GM12878 (cell line): Measurements from ENCODE around the gene CALY. TPM values are rescaled to one million over a fixed set of nuclear protein-coding genes. Genes with fewer than 3 reads are reported as not detected.
"Not testable (repeated sequence)": the region's sequence is repeated elsewhere in the genome, so short reads cannot be mapped to it uniquely, and the experiment has no call there.

Experiments
- ATAC-seq: fragments of 200-7000 bp; cut with Tn5 transposase; 3 replicates; pipeline ENCODE4 v1.9.1; 2020; ENCODE audit warnings: mild to moderate bottlenecking, moderate library complexity
- BruUV-seq: library from RNA; stranded (reverse); fragments of 400-500 nt; replicated peaks from 2 replicates; lab custom pipeline; 2021; lab: Mats Ljungman, UMichigan
- CTCF ChIA-PET: fragments of 300-600 bp; sonication (Branson Sonifier 250); formaldehyde crosslinking; extraction: SDS; loops from one replicate; lab custom pipeline; 2021; ENCODE audit warnings: inconsistent platforms; lab: Yijun Ruan, JAX
- POLR2A ChIA-PET: fragments of 350-600 bp; formaldehyde crosslinking; extraction: SDS; loops from one replicate; lab custom pipeline; 2021; ENCODE audit warnings: inconsistent platforms; lab: Charles Lee
- RAD21 ChIA-PET: fragments of 300-600 bp; sonication (Branson Sonifier 250); formaldehyde crosslinking; loops from one replicate; lab custom pipeline; 2023; ENCODE audit warnings: antibody characterized with exemption; ENCODE audit not compliant: unreplicated experiment; lab: Charles Lee
- SMC1A ChIA-PET: fragments of 300-600 bp; sonication (Branson Sonifier 250); formaldehyde crosslinking; loops from one replicate; lab custom pipeline; 2023; ENCODE audit not compliant: unreplicated experiment, uncharacterized antibody; lab: Charles Lee
- DNase-seq: peaks from one replicate; pipeline ENCODE4 v3.0.0-alpha.2; 2011; ENCODE audit warnings: low read depth, low spot score
- FAIRE-seq: peaks from 3 replicates; lab custom pipeline; 2011; peaks lifted over from hg19 to GRCh38; lab: Jason Lieb, UNC
- H2AFZ ChIP-seq: 2 replicates; pipeline ENCODE4 v1.6.0; 2011; ENCODE audit warnings: low read depth, low read length, control low read depth; ENCODE audit not compliant: control insufficient read depth
- H3K27ac ChIP-seq: 2 replicates; pipeline ENCODE4 v1.5.1; 2011; ENCODE audit warnings: control low read depth; ENCODE audit not compliant: control insufficient read depth, insufficient read depth
- H3K27me3 ChIP-seq, 2 experiments: replicated peaks in 1 of 2; 2 replicates each; pipeline versions ENCODE4 v1.6.0 to v1.6.1; 2011; ENCODE audit warnings: low read length in 1 of 2; ENCODE audit not compliant: control insufficient read depth in 2 of 2, insufficient read depth in 2 of 2
- H3K36me3 ChIP-seq, 2 experiments: 2 replicates each; pipeline ENCODE4 v1.5.1; 2011; ENCODE audit warnings: low read length in 1 of 2; ENCODE audit not compliant: control insufficient read depth in 2 of 2, insufficient read depth in 2 of 2
- H3K4me1 ChIP-seq: 2 replicates; pipeline ENCODE4 v1.6.1; 2011; ENCODE audit warnings: mild to moderate bottlenecking, low read length, moderate library complexity, mixed read lengths; ENCODE audit not compliant: control insufficient read depth, insufficient read depth
- H3K4me2 ChIP-seq: 2 replicates; pipeline ENCODE4 v1.6.0; 2011; ENCODE audit warnings: control low read depth; ENCODE audit not compliant: control insufficient read depth, insufficient read depth
- H3K4me3 ChIP-seq: fragments of 200-600 bp; sonication (generic); 2 replicates; pipeline ENCODE4 v1.5.1; 2016
- H3K79me2 ChIP-seq: 2 replicates; pipeline ENCODE4 v1.6.0; 2011; ENCODE audit warnings: low read length; ENCODE audit not compliant: control insufficient read depth, insufficient read depth
- H3K9ac ChIP-seq: 2 replicates; pipeline ENCODE4 v1.8.0; 2011; ENCODE audit warnings: low read length, control low read depth, mixed read lengths; ENCODE audit not compliant: control insufficient read depth, insufficient read depth
- H3K9me3 ChIP-seq: replicated peaks from 3 replicates; pipeline ENCODE4 v1.5.1; 2011; ENCODE audit warnings: mild to moderate bottlenecking, low read length; ENCODE audit not compliant: control insufficient read depth, insufficient read depth
- H4K20me1 ChIP-seq: 2 replicates; pipeline ENCODE4 v1.6.0; 2011; ENCODE audit not compliant: control insufficient read depth, insufficient read depth
- NFYB ChIP-seq: IDR thresholded peaks from 2 replicates; pipeline ENCODE4 v1.6.1; 2011; ENCODE audit warnings: low read depth, mild to moderate bottlenecking, low read length, improper control_type of control experiment, moderate library complexity; ENCODE audit not compliant: insufficient read depth
- TAF1 ChIP-seq: IDR thresholded peaks from 2 replicates; pipeline ENCODE4 v1.6.1; 2011; ENCODE audit warnings: mild to moderate bottlenecking, low read depth, low read length, borderline replicate concordance
- WGBS: methylation state at CpG from one replicate; pipeline ENCODE4 v1.1.6; 2016; ENCODE audit warnings: low lambda C conversion rate; ENCODE audit not compliant: insufficient replicate concordance, insufficient coverage; ENCODE audit errors: missing lambda C conversion rate; 5-methylcytosine and 5-hydroxymethylcytosine counted together
- in situ Hi-C: fragments of 300-500 bp; cut with MboI; formaldehyde crosslinking; loops from 9 replicates; pipeline ENCODE4 v1.14.3; 2018; ENCODE audit warnings: mixed read lengths
- intact Hi-C: fragments of 100-400 bp; cut with micrococcal nuclease; formaldehyde crosslinking; loops from one replicate; pipeline ENCODE4 v1.14.2; 2022; ENCODE audit not compliant: unreplicated experiment
- polyA plus RNA-seq, 11 experiments: library from polyadenylated mRNA; depleted of rRNA in 4 of 11; unstranded in 6 of 11; stranded (reverse) in 5 of 11; fragments of >200 nt; fragmentation: Nextera tagmentation in 4 of 11; fragmentation: Illumina TruSeq in 1 of 11; extraction: Ambion mirVana in 4 of 11; extraction: Trizol in 1 of 11; gene quantifications; 1 replicate in 1 of 11; 2 replicates in 10 of 11; pipeline versions ENCODE4 v1.2.1 to v1.2.3, GENCODE V29; 2011 to 2016; ENCODE audit warnings: inconsistent platforms in 2 of 11, missing spikeins in 2 of 11, low read depth in 1 of 11
- total RNA-seq, 4 experiments: library from RNA; depleted of rRNA in 3 of 4; stranded (reverse); fragments of >200 nt in 3 of 4; fragmentation: Illumina TruSeq in 1 of 4; extraction: Trizol in 1 of 4; gene quantifications; 2 replicates each; pipeline versions ENCODE4 v1.2.1 to v1.2.3, GENCODE V29; 2013 to 2021

CALY gene
- total and polyA plus RNA-seq, 10 of the 15 experiments (the other 5 are each of a cell fraction or from before 2014, with no cell fraction given) = 0.07 TPM; not detected in 9

DNA sequence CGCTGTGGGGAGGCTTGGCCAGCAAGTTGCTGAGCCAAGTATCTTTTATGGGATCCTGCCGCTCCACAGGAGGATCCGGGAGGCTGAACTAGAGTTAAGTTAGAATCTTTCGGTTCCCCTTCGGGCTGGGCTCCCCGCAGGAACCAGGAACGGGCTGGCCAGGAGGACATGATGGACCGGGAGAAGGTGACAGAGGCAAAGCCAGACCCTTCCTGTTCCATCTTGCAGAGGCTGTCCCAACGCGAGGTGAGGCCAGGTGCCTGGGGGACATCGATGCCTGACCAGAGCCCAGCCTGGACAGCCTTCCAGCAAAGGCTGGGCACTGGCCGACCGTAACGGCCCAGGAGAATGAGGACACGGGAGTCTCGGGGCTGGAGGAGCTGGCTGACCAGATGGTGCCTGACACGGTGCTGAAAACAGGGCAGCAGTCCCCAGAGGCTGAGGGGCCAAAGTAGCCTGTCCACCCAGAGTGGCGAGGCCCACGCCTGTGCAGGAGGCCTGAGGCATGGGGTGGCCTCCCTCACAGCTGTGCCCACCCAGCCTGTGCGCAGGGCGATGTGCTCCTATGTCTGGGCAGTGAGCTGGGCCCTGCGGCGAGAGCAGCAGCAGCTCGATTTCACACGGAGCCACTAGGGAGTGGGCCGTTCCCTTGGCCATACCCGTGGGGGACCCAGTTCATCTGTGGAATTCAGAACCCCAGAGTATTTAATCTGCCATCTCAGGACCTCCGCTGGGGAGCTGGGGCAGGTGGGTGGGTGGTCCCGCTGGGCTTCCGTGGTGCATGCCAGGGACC is 40.5 kb upstream of the CALY start:
- no peak overlapping the region for H3K9ac ChIP-seq
- 89% methylated on average over 30 of the region's 30 CpGs for WGBS

DNA sequence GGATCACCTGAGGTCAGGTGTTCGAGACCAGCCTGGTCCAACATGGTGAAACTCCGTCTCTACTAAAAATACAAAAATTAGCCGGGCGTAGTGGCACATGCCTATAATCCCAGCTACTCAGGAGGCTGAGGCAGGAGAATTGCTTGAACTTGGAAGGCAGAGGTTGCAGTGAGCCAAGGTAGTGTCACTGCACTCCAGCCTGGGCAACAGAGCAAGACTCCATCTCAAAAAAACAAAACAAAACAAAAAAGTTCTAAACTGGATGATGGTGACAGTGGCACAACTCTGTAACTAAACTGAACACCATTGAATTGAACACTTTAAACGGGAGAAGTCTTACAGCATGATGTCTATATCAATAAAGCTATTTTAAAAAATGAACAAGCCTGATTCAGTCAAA is 39.5 kb upstream of the CALY start:
- H3K9me3 ChIP-seq, H3K79me2 ChIP-seq, ATAC-seq, H3K27ac ChIP-seq, H3K36me3 ChIP-seq, H3K4me3 ChIP-seq, intact Hi-C loops, H3K9ac ChIP-seq, DNase-seq, H3K4me2 ChIP-seq, BruUV-seq, FAIRE-seq, H3K27me3 ChIP-seq, in situ Hi-C loops, H4K20me1 ChIP-seq, RAD21 ChIA-PET, H2AFZ ChIP-seq: not testable (repeated sequence)
- WGBS = 80% methylated on average over 5 of the region's 5 CpGs
- ChIA-PET CTCF (interaction anchor here (1.7 kb wide), 1 partner anchor 46 kb away, joined by 7 read pairs; no protein-coding TSS in a partner anchor), SMC1A (interaction anchor here (2.3 kb wide), 1 partner anchor 14 kb away, joined by 11 read pairs; no protein-coding TSS in a partner anchor), POLR2A (interaction anchor here (3.1 kb wide), 1 partner anchor 13 kb away, joined by 31 read pairs; no protein-coding TSS in a partner anchor)
- H3K4me1 ChIP-seq = peaks cover 15% of the 10 kb centered on the region

More for the DNA sequence above, 40.5 kb upstream of the CALY start:
- H3K27ac ChIP-seq = no peak overlapping the region
- TF ChIP-seq TAF1 (no peak), NFYB (no peak)
- TF ChIP-seq, all 136 proteins: peak for 0
- FAIRE-seq (no peak), DNase-seq (no peak), ATAC-seq (no peak)
- H3K4me1 ChIP-seq = peaks cover 13% of the 10 kb centered on the region
- H3K4me3 ChIP-seq = no peak overlapping the region
- no TSS peak for BruUV-seq
- ChIA-PET CTCF (interaction anchor here (1.1 to 1.7 kb wide), 3 partner anchors 12 to 47 kb away, joined by 3 to 7 read pairs (median 4); no protein-coding TSS in a partner anchor), POLR2A (interaction anchor here (0.7 to 3.1 kb wide), 5 partner anchors 12 to 99 kb away, joined by 3 to 31 read pairs (median 4); partner anchors contain the start of gene FUOM), SMC1A (interaction anchor here (2.3 kb wide), 1 partner anchor 13 kb away, joined by 11 read pairs; no protein-coding TSS in a partner anchor), RAD21 (interaction anchor here (1.1 to 3.8 kb wide), 2 partner anchors 13 to 16 kb away, joined by 6 to 13 read pairs; no protein-coding TSS in a partner anchor)
- no peaks in the 10 kb centered on the region for H3K36me3 ChIP-seq
- H2AFZ ChIP-seq = no peak overlapping the region
- H3K79me2 ChIP-seq = peaks cover 5% of the 10 kb centered on the region
- H3K27me3 ChIP-seq = no peaks in the 10 kb centered on the region
- in situ Hi-C loops = no loop called here
- H3K9me3 ChIP-seq = no peaks in the 10 kb centered on the region
- H4K20me1 ChIP-seq = no peaks in the 10 kb centered on the region
- peak overlapping the region; percentile 98 for H3K4me2 ChIP-seq
- intact Hi-C loops = no loop called here
